Stimulated activated CD4-positive, alpha-beta T cell treated with anti-CD3 and anti-CD28 coated beads, Interleukin-2, amount 100 ng/mL, for 48 hours (primary cell): ENCODE measurements around the gene SECISBP2L.

Experiments used
- DNase-seq, 2 donors: peaks; one replicate each; pipeline ENCODE4 v3.0.0-alpha.2; 2020

Gene SECISBP2L

DNA sequence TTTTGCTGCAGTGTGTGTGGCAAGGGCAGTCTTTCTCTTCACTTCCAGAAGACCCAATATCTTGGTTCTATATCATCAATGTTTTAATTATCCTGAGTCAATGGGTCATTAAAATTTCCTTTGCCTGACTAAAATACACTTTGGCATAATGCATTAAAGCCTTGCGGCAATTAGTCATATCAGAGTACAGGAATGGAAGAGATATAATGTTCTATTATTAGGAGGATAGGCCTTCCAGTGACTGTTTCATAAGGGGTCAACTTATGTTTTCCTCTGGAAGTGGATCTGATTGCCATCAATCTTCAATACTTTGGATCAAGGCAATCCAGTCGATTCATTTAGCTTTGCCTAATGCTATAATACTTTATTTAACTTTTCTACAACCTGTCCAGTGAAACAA, 9.4 kb upstream of the SECISBP2L start:
- no peak for DNase-seq

DNA sequence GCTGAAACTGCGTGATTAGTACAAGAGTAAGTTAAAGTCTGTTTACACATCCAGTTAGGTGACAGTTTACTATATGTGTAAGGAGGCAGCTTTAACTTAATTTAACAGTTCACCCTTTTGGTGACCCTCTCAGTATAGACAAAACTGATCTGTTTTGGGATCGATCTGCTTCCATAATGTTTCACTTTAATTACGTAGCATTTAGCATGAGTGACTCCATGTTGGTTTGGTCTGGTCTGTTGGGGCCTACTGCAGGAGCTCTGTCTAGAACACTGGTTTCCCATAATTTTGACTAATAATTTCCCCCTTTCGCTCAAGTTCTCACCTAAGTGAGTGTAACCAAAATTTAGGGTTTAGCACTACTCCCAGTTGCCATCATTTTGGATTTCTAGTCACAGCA, 6.4 kb upstream of the SECISBP2L start:
- DNase-seq, result no peak

DNA sequence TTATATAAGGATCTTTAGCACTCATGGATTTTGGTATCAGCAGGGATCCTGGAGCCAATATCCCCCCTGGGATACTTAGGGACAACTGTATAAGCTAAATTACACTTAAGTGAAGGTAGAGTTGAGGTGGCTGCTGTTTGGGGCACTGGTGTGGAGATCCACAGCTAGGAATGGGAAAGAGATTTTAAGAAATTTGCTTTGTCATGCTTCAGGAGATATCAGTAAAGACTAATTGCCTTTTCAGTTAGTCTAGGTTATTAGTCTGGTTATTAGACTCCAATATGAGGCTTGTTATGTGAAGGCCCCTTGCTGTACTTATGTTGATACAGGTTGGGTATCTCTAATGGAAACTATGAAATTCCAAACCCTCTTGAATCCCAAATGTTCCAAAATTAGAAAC, 1.2 kb upstream of the SECISBP2L start:
- DNase-seq, result no peak

DNA sequence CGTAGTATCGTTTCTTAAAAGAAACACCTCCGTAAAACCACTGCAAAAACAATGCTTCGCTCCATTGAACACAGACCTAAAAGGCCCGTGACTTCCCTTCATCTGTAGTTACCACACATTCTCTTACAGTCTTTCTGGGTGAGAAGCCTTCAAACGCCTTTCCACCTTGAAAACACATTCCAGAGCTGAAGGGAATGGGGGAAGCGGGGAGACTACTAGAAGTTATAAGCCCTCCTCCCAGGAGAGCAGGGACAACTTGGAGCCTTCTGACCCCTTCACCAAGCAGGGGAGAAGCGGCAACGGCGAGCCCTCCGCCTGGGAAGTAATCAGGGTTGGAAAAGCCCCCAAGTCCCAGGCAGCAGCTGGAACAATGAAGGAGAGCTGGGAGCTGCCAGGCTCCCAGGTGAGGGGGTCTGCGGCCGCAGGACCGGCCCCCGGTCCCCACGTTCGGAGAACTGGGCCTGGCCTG, 461 bp downstream of the SECISBP2L start:
- DNase-seq, result peak in 1 of 2 donors; percentile 7

DNA sequence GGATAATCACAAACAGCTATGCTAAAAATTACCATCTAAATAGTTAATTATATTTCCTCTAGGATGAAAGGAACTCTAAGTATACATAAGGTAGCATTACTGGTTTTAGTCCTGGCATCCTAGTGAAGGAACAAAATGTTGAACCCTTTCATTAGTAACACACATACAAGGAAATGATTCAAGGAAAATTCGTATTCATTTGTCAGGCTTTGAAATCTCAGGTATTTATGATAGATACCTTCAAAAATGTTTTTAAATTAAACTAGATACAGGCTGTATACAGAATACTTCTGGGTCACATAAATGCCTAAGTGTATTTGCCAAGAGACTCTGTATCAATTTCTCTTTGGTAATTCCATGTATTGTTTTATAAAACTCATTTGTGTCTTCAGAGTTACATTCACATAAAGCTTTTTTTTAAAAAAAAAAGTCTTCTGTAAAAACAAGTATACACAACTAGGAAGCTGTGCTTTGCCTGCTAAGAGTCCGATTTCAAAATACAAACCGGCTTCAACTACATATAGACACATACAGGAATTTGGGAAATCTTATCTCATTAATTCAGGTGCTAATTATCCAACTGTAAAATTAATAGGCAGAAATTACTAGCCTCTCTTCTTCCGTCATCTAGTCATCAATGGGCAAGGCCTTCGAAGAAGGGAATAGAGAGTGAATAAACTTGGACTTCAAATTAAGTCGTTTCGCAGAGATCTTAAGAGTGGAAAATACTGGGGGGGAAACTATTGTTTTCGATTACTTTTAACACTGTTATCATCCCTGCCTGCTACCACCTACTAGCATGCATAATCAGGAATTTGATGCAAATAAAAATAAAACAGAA, 1.3 kb downstream of the SECISBP2L start:
- DNase-seq, result no peak

DNA sequence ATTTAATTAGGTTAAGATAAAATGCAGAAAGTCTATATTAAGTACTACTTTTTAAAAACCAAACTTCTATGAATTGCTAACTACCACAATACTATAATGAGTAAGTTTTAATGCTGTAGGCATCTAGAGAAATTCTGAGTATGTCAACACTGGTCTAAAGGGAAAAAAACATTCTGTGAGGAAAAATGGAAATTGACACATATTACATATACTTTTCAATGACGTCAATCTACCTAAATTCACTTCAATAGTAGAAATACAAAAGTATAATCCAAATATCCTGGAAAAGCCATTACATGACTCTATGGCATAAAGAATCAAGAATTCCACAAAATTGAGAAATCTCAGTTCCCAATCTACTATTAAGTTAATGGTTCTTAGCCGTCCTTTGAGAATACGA, 2.2 kb downstream of the SECISBP2L start:
- no peak for DNase-seq

DNA sequence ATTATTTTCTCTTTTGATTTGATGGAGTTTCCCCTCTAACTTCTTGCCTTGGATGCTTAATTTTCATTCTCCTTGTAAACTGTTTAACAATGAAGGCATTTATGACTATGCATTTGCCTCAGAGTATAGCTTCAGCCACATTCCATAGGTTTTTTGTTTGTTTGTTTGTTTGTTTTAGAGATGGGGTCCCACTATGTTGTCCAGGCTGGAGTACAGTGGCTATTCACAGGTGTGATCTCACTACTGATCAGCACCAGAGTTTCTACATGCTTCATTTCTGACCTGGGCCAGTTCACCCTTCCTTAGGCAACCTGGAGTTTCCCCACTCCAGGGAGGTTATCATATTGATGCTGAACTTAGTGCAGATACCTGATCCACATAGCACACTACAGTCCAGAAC, 4.1 kb downstream of the SECISBP2L start:
- DNase-seq, result no peak

DNA sequence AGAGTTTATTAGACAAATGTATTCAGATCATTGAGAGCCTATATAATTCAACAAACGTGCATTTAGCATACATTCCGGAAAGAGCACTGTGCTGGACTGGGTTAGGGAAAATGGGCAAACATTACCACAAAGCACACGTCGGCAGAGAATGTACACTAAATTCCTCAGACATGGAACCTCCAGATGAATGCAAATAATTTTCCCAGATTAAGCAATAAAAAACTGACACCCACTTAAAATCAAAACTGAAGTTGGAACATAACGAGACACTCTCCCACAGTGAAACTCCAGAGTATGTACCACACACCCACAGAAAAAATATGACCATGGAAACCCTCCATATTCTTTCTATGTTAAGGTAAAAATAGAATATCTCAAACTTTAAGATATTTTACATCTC, 4.8 kb downstream of the SECISBP2L start:
- DNase-seq, result no peak

DNA sequence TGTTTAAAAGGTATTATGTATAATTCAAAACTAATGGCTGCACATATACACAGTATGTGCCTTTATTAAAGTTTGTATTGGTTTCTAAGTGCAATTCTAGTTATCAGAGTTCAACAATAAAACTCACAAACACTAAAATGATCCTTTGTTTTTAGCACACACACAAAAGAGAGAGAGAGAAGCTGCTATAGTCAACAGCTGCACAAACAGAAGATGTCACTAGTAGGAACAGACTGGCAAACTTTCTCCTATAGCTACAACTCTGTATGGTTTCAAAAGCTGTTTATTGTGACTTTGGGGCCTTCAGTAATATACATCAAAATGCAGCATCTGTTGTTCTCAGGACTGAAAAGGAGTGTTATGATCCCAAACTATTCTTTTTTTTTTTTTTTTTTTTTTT, 6.1 kb downstream of the SECISBP2L start:
- no peak for DNase-seq

DNA sequence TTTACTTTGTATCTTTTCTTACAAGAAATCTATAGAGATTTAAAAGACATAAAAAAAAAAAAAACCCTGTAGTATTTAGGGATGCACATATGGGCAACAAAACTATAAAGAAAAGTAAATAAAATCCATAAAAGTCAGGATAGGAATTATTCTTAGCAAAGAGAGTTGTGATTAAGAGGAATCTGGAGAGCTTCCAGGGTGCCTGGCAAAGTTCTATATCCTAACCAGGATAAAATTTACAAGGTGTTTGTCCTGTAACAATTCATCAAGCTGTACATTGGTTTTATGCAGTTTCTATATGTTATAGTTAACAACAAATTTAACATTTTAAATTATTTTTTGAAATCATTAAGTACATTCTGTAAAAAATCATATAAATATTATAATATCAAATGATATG, 7.9 kb downstream of the SECISBP2L start:
- no peak for DNase-seq

DNA sequence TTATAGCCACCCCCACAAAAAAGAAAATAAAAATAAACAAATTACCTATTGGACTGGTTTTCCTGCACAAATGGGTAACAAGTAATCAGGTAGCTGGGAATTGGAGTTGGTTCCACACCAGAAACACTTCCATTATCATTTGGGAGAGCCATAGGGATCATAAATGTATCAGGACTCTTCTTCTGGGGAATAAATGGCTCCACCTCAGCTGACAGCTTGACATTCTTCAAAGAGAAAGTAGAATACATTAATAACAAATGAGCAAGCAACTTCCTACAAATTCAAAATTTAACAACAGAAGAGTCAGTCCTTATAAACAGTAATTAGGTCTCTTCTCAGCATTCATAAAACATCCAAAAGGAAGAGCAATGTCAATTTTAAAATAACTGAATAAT, 8.7 kb downstream of the SECISBP2L start:
- DNase-seq, result no peak

DNA sequence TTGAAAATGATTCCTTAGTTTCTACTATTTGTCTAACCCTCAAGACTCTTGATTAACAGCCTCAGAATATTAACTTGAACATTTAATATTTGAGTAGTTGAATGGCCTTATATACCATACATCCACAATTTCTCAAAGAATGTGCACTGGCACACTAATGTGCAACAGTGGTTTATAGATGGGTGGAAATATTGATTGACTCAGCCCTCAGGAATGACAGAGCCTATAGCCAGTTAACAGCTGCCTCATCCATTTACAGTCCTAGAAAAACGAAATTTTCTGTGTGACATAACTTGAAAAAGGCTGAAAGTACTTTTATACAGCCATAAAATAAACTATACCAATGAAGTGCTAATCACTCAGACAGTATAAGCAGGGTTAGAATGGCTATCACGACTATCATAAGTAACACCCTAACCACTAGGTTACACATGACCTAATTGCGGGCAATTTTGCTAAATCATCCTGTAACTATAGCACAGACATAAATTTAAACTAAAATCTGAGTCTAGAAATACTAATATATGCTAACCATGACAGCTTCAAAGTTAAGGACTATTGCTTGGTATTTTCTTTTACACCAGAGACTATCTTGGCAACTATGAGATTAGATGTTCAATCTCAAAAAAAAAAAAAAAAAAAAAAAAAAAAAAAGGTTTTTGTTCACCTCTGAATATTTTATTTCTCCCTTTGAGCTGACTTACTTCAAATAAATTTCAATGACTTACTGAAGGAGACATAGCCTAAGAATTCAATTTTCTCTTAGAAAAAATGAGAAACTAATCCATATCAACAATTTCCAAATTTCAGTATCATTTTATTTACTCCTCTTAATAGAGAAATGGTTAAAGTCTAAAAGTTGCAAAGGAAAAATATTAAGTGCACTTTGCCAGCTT, 9.3 kb downstream of the SECISBP2L start:
- DNase-seq, result no peak

DNA sequence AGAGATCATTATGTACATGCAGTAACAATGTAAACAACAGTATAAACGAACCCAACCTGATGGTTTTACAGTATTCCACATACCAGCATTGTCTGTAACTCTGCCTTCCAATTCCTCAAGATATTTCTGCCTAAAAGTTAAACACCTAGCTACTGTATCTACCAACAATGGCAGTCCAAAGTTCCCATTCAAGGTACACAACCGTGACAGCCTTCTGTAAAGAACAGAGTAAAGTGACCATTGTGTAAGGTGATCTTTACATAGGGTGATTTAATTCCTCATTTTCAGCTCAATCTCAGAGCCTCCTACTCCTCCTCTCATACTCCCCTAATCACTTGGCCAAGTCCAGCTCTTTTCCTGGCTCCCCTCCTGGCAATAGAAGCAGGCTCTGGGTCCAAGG, 10.4 kb downstream of the SECISBP2L start:
- no peak for DNase-seq

DNA sequence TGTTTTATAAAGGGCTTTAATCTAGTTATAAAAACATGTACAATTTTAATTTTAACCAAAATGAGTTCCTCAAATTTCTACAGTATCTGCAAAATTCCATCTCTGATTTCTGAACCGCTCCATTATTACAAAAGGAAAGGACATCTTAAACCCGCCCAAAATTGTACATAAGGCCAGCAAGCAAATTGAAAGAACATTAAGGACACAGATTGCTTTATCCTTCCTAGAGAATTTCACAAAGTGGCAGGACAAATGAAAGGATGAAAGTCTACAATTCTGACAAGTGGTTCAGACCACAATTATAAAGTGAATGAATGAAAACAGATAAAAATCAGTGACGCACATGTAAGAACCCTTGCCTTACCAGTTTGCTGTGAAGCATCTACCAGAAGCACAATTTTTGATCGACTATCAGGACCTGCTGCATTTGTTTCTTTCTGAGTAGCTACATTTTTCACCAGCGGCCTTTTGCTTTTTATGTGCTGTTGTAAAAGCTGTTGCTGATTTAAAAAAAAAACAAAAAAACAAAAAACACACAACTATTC, 13.6 kb downstream of the SECISBP2L start:
- DNase-seq, result no peak

DNA sequence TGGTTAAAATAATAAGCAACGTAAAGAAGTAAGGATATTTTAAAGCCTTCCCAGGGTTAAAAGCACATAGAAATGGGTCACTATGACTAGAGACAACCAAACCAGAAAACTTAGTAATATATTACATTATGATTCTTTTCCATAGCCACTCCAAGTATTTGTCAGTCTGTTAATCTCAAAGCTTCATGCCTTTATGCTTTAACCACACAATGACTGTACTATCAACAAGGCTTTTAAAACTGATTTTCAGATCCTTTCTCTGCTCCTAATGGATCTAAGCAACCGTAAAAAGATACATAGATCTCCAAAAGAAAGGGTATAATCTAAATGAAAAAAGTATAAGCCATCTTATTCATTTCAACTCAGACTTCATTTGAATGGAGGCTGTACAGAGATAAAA, 14.4 kb downstream of the SECISBP2L start:
- DNase-seq, result no peak

DNA sequence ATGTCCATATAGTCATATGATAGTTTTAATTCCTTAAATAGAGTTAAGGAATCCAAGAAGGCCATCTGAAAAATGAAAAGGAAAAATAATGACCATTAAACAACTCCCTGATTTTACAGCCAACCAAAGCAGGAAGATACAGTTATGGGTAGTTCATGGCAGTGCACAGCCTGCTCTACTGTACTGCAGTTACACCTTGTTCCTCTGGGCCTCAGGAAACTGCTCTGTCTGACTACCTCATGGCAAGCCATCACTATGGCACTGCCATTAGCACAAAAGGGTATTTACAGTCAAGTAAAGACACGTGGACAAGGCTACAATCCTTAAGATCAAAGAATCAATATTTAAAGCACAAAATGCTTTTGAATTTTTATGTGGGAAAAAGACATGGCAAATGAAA, 19.5 kb downstream of the SECISBP2L start:
- DNase-seq, result no peak

DNA sequence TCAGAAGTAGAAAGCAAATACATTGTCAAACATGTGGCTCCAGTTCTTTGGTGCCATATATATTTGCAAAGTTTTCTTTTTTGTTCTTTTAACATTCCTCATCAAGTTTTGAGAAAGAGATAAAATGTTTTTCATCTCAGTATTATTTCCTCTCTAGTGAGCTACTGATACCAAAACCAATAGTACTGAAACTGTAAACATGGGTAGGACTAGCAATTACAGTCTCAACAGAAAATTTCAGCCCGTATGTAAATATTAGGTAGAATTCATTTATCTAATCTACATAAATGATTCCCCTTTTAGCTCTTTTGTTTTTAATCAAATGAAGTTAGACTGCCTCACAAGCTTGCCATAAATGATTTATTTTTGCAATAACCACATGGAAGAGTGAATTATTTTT, 21.4 kb downstream of the SECISBP2L start:
- no peak for DNase-seq

DNA sequence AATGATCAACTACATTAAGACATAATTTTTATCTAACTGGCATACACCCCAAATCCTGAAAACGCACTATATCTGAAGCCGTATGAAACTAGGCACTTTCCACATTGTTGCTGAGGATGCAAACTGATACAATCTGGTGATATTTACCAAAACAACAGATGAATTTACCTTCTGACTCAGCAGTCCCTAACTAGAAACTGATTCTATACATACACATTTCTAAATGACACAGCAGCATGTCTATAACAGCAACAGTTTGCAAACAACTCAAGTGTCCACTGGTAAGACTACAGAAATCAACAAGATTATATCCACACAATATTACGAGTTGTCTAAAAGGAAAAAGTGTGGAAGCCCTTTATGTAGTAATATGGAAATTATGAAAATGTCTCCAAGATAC, 22.9 kb downstream of the SECISBP2L start:
- no peak for DNase-seq

DNA sequence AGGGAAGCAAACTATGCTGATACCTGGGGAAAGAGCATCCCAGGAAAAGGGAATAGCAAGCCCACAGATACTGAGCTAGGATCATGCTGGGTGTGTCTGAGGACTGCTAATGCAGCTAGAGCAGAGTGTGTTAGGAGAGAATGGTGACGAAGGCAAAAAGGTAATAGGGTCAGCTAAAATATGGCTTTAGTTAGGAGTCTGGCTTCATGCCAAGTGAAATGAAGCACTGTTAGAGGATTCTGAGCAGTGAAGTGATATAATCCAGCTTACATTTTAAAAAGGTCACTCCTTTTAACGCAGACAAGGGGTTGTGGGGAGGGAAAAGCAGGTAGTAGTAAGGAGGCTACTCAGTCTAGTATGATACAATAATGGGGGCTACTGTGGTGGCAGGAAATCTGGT, 30.4 kb downstream of the SECISBP2L start:
- DNase-seq, result no peak

DNA sequence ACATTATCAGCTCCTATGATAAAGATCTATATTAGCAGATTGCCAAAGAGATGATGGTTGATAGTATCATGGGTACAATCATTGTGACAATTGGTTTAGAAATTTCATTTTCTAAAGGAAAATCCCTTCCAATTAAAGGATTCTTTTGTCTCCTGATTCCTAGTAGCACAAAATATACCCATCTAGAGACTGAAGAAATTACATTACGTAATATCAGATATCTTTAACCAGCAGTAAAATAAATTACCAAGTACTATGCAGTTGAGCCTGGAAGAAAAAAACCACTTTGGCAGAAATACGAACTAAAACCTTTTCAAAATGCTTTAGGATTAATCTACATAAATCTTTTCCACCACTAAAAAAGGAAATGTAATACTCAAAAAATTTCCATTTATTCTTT, 46.9 kb downstream of the SECISBP2L start:
- DNase-seq, result no peak

DNA sequence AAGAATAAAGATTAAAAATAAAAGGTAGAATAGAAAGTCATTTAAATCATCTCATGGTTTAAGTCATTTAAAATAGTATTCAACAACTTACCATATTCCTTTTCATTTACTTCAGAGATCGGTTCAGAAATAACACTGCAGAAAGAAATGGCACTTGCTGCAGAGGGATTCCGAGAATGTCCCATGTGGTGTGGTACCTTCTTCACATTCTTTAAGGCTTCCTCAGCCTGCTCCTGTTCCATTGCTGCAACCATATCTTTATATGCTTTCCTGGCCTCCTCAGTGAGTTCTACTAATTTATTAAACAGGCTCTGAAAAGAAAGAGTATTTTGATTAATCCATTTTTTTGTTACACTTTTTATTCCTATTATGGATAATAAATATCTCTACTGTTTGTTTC, 50.0 kb downstream of the SECISBP2L start:
- DNase-seq, result no peak

DNA sequence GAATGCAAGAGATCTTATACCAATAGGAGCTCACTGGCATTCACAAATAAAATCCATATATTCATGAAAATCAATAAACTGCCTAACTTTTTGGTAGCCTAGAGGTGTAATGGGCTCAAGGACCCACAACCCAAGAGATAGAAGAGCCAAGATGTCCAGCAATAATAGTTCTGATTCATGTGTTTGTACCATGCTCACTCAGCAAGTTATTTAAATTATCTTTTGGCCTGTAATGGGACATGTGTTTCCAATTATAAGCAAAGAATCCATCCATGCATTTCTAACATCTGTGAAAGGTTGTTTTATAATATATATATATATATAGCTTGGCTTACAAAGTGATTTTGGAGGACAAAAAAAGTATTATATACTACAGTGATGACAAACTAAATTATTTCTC, 52.9 kb downstream of the SECISBP2L start:
- no peak for DNase-seq

DNA sequence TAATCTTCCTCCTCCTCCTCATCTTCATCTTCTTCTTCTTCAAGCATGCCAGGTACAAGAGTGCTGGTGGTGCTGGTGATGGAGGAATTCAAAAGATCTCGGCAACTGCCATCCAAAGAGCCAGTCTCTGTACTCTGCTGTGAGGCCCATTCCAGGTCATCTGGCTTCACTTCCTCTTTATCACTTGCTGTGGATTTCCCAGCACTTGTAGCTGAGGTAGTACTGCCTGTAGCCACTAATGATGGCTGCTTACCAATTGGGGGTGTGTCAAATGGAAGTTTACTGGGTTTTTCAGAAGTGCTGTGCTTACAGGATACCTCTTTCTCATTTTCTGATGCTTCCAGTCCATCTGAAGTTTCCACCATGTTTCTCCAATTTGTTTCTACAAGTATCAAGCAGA, 53.7 kb downstream of the SECISBP2L start:
- DNase-seq, result no peak

DNA sequence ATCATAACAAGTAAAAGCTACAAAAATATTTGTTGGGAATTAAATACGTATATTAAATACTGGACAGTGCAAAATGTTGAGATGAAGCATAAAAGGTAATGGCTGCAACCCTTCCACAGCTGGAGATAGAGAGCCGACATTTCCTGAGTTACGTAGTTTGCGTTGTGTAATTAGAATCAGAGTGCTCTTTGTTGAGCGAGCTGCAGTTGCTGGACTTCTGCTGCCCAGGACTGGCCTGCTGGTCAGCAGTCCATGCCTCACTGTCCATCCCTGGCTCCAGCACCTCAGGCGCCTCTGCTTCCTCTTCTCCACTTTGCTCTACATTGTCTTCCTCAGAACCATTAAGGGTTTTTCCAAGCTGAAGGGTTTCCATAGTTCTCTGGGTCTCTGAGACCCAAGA, 54.1 kb downstream of the SECISBP2L start:
- no peak for DNase-seq
